GM12878 (cell line): ENCODE data around the gene KCNQ1. TPM values are rescaled to one million over a fixed set of nuclear protein-coding genes. Genes with fewer than 3 reads are reported as not detected.

Source experiments
- ATAC-seq: fragments of 200-7000 bp; cut with Tn5 transposase; 3 replicates; pipeline ENCODE4 v1.9.1; 2020; ENCODE audit warnings: mild to moderate bottlenecking, moderate library complexity
- BruUV-seq: library from RNA; stranded (reverse); fragments of 400-500 nt; replicated peaks from 2 replicates; lab custom pipeline; 2021; lab: Mats Ljungman, UMichigan
- CTCF ChIA-PET: fragments of 300-600 bp; sonication (Branson Sonifier 250); formaldehyde crosslinking; extraction: SDS; loops from one replicate; lab custom pipeline; 2021; ENCODE audit warnings: inconsistent platforms; lab: Yijun Ruan, JAX
- POLR2A ChIA-PET: fragments of 350-600 bp; formaldehyde crosslinking; extraction: SDS; loops from one replicate; lab custom pipeline; 2021; ENCODE audit warnings: inconsistent platforms; lab: Charles Lee
- RAD21 ChIA-PET: fragments of 300-600 bp; sonication (Branson Sonifier 250); formaldehyde crosslinking; loops from one replicate; lab custom pipeline; 2023; ENCODE audit warnings: antibody characterized with exemption; ENCODE audit not compliant: unreplicated experiment; lab: Charles Lee
- SMC1A ChIA-PET: fragments of 300-600 bp; sonication (Branson Sonifier 250); formaldehyde crosslinking; loops from one replicate; lab custom pipeline; 2023; ENCODE audit not compliant: unreplicated experiment, uncharacterized antibody; lab: Charles Lee
- DNase-seq: peaks from one replicate; pipeline ENCODE4 v3.0.0-alpha.2; 2011; ENCODE audit warnings: low read depth, low spot score
- FAIRE-seq: peaks from 3 replicates; lab custom pipeline; 2011; peaks lifted over from hg19 to GRCh38; lab: Jason Lieb, UNC
- H2AFZ ChIP-seq: 2 replicates; pipeline ENCODE4 v1.6.0; 2011; ENCODE audit warnings: low read depth, low read length, control low read depth; ENCODE audit not compliant: control insufficient read depth
- H3K27ac ChIP-seq: 2 replicates; pipeline ENCODE4 v1.5.1; 2011; ENCODE audit warnings: control low read depth; ENCODE audit not compliant: control insufficient read depth, insufficient read depth
- H3K27me3 ChIP-seq, 2 experiments: replicated peaks in 1 of 2; 2 replicates each; pipeline versions ENCODE4 v1.6.0 to v1.6.1; 2011; ENCODE audit warnings: low read length in 1 of 2; ENCODE audit not compliant: control insufficient read depth in 2 of 2, insufficient read depth in 2 of 2
- H3K36me3 ChIP-seq, 2 experiments: 2 replicates each; pipeline ENCODE4 v1.5.1; 2011; ENCODE audit warnings: low read length in 1 of 2; ENCODE audit not compliant: control insufficient read depth in 2 of 2, insufficient read depth in 2 of 2
- H3K4me1 ChIP-seq: 2 replicates; pipeline ENCODE4 v1.6.1; 2011; ENCODE audit warnings: mild to moderate bottlenecking, low read length, moderate library complexity, mixed read lengths; ENCODE audit not compliant: control insufficient read depth, insufficient read depth
- H3K4me2 ChIP-seq: 2 replicates; pipeline ENCODE4 v1.6.0; 2011; ENCODE audit warnings: control low read depth; ENCODE audit not compliant: control insufficient read depth, insufficient read depth
- H3K4me3 ChIP-seq: fragments of 200-600 bp; sonication (generic); 2 replicates; pipeline ENCODE4 v1.5.1; 2016
- H3K79me2 ChIP-seq: 2 replicates; pipeline ENCODE4 v1.6.0; 2011; ENCODE audit warnings: low read length; ENCODE audit not compliant: control insufficient read depth, insufficient read depth
- H3K9ac ChIP-seq: 2 replicates; pipeline ENCODE4 v1.8.0; 2011; ENCODE audit warnings: low read length, control low read depth, mixed read lengths; ENCODE audit not compliant: control insufficient read depth, insufficient read depth
- H3K9me3 ChIP-seq: replicated peaks from 3 replicates; pipeline ENCODE4 v1.5.1; 2011; ENCODE audit warnings: mild to moderate bottlenecking, low read length; ENCODE audit not compliant: control insufficient read depth, insufficient read depth
- H4K20me1 ChIP-seq: 2 replicates; pipeline ENCODE4 v1.6.0; 2011; ENCODE audit not compliant: control insufficient read depth, insufficient read depth
- CREB1 ChIP-seq: IDR thresholded peaks from 2 replicates; pipeline ENCODE4 v1.6.1; 2012; ENCODE audit warnings: low read depth, mild to moderate bottlenecking, inconsistent platforms
- ZBTB33 ChIP-seq: fragments of 450-650 bp; IDR thresholded peaks from 2 replicates; pipeline ENCODE4 v1.6.1; 2017; ENCODE audit warnings: mild to moderate bottlenecking
- WGBS: methylation state at CpG from one replicate; pipeline ENCODE4 v1.1.6; 2016; ENCODE audit warnings: low lambda C conversion rate; ENCODE audit not compliant: insufficient replicate concordance, insufficient coverage; ENCODE audit errors: missing lambda C conversion rate; 5-methylcytosine and 5-hydroxymethylcytosine counted together
- in situ Hi-C: fragments of 300-500 bp; cut with MboI; formaldehyde crosslinking; loops from 9 replicates; pipeline ENCODE4 v1.14.3; 2018; ENCODE audit warnings: mixed read lengths
- intact Hi-C: fragments of 100-400 bp; cut with micrococcal nuclease; formaldehyde crosslinking; loops from one replicate; pipeline ENCODE4 v1.14.2; 2022; ENCODE audit not compliant: unreplicated experiment
- polyA plus RNA-seq, 11 experiments: library from polyadenylated mRNA; depleted of rRNA in 4 of 11; unstranded in 6 of 11; stranded (reverse) in 5 of 11; fragments of >200 nt; fragmentation: Nextera tagmentation in 4 of 11; fragmentation: Illumina TruSeq in 1 of 11; extraction: Ambion mirVana in 4 of 11; extraction: Trizol in 1 of 11; gene quantifications; 1 replicate in 1 of 11; 2 replicates in 10 of 11; pipeline versions ENCODE4 v1.2.1 to v1.2.3, GENCODE V29; 2011 to 2016; ENCODE audit warnings: inconsistent platforms in 2 of 11, missing spikeins in 2 of 11, low read depth in 1 of 11
- total RNA-seq, 4 experiments: library from RNA; depleted of rRNA in 3 of 4; stranded (reverse); fragments of >200 nt in 3 of 4; fragmentation: Illumina TruSeq in 1 of 4; extraction: Trizol in 1 of 4; gene quantifications; 2 replicates each; pipeline versions ENCODE4 v1.2.1 to v1.2.3, GENCODE V29; 2013 to 2021

The KCNQ1 gene
- total and polyA plus RNA-seq, 10 of the 15 experiments (the other 5 are each of a cell fraction or from before 2014, with no cell fraction given): 0.03 to 0.15 (median 0.12) TPM; not detected in 7

GRCh38 chr11:2779499-2779980 is 334.7 kb downstream of the KCNQ1 start:
- Histone ChIP-seq H3K27me3 (no peaks in the 10 kb centered on the region), H3K4me1 (peaks cover 4% of the 10 kb centered on the region; the same call in 1 of the 2 replicates), H3K4me3 (no peak overlapping the region), H3K4me2 (no peak overlapping the region), H3K36me3 (no peaks in the 10 kb centered on the region), H3K79me2 (no peaks in the 10 kb centered on the region), H2AFZ (no peak overlapping the region), H3K27ac (no peak overlapping the region), H3K9ac (no peak overlapping the region), H4K20me1 (no peaks in the 10 kb centered on the region), H3K9me3 (no peaks in the 10 kb centered on the region)
- WGBS: 46% methylated on average over 11 of the region's 11 CpGs
- no peak for TF ChIP-seq CREB1
- in situ Hi-C loops (no loop called here), intact Hi-C loops (no loop called here)
- DNase-seq (no peak), FAIRE-seq (no peak), ATAC-seq (no peak)
- no TSS peak for BruUV-seq
- CTCF ChIA-PET: interaction anchor here (1.0 kb wide), 1 partner anchor 108 kb away, joined by 4 read pairs; no protein-coding TSS in a partner anchor
- SMC1A ChIA-PET: no interaction called here
- POLR2A ChIA-PET: no interaction called here
- RAD21 ChIA-PET: no interaction called here

GRCh38 chr11:2779981-2780849 is 335.4 kb downstream of the KCNQ1 start:
- ChIA-PET POLR2A (no interaction called here), SMC1A (no interaction called here), CTCF (no interaction called here)
- Histone ChIP-seq H3K4me1 (peaks cover 4% of the 10 kb centered on the region; the same call in 1 of the 2 replicates), H3K9ac (no peak overlapping the region), H3K9me3 (no peaks in the 10 kb centered on the region), H3K36me3 (no peaks in the 10 kb centered on the region), H3K79me2 (no peaks in the 10 kb centered on the region)
- intact Hi-C loops: no loop called here
- in situ Hi-C loops: no loop called here
- no peak for DNase-seq
- BruUV-seq: no TSS peak
- TF ChIP-seq ZBTB33: no peak
- TF ChIP-seq, all 136 proteins: peak for 0
- Histone ChIP-seq H3K27me3 (no peaks in the 10 kb centered on the region), H4K20me1 (no peaks in the 10 kb centered on the region), H3K4me3 (no peak overlapping the region), H3K4me2 (no peak overlapping the region), H3K27ac (no peak overlapping the region), H2AFZ (no peak overlapping the region)
- ATAC-seq: no peak
- FAIRE-seq: no peak
- RAD21 ChIA-PET: no interaction called here
- 40% methylated on average over 13 of the region's 23 CpGs for WGBS
